Progenitor cell of endocrine pancreas (in vitro differentiated cells): ENCODE data around the gene DMAC2. TPM values are rescaled to one million over a fixed set of nuclear protein-coding genes. Genes with fewer than 3 reads are reported as not detected.

Experiments used
- DNase-seq: peaks from one replicate; pipeline ENCODE4 v3.0.0; 2021; ENCODE audit warnings: low spot score; ENCODE audit not compliant: unreplicated experiment
- H3K27ac Mint-ChIP-seq: 2 replicates; pipeline ENCODE4 v1.8.0; 2021; ENCODE audit warnings: mild to moderate bottlenecking, moderate library complexity, mixed read lengths
- H3K27me3 Mint-ChIP-seq: 2 replicates; pipeline ENCODE4 v1.8.0; 2021; ENCODE audit warnings: mixed read lengths
- H3K36me3 Mint-ChIP-seq: 2 replicates; pipeline ENCODE4 v1.8.0; 2022; ENCODE audit warnings: mixed read lengths; ENCODE audit not compliant: insufficient read depth
- H3K4me1 Mint-ChIP-seq: 2 replicates; pipeline ENCODE4 v1.8.0; 2021; ENCODE audit warnings: low read depth, mixed read lengths
- H3K4me3 Mint-ChIP-seq: 2 replicates; pipeline ENCODE4 v1.8.0; 2021; ENCODE audit warnings: low read depth, mild to moderate bottlenecking, moderate library complexity, mixed read lengths
- H3K9me3 Mint-ChIP-seq: 2 replicates; pipeline ENCODE4 v1.8.0; 2021; ENCODE audit warnings: low read depth, mixed read lengths
- CTCF ChIP-seq: fragments of 200-600 bp; sonication (generic); IDR thresholded peaks from one replicate; pipeline ENCODE4 v1.5.0; 2021; ENCODE audit warnings: antibody characterized with exemption, mild to moderate bottlenecking; ENCODE audit not compliant: unreplicated experiment
- total RNA-seq: library from RNA; stranded (reverse); gene quantifications from 2 replicates; pipeline ENCODE4 v1.2.1, GENCODE V29; 2021

Gene DMAC2
- total RNA-seq, 1 donor from 2014 or later = 54.1 TPM

GRCh38 chr19:41449079-41449864 lies 9.6 kb upstream of the DMAC2 start:
- Mint-ChIP-seq H3K36me3 (no peaks in the 10 kb centered on the region), H3K9me3 (no peaks in the 10 kb centered on the region), H3K4me1 (peaks cover 2% of the 10 kb centered on the region), H3K27me3 (peaks cover 30% of the 10 kb centered on the region), H3K27ac (no peak overlapping the region), H3K4me3 (no peak overlapping the region)
- peak; percentile 78 for DNase-seq
- peak; percentile 99 for TF ChIP-seq CTCF

- peaks cover 2% of the 10 kb centered on the region for H3K4me1 Mint-ChIP-seq
- no peak overlapping the region for H3K4me3 Mint-ChIP-seq
- no peak overlapping the region for H3K27ac Mint-ChIP-seq
- no peak for TF ChIP-seq CTCF
- no peak for DNase-seq
- no peaks in the 10 kb centered on the region for H3K9me3 Mint-ChIP-seq
- peaks cover 43% of the 10 kb centered on the region for H3K27me3 Mint-ChIP-seq
- H3K36me3 Mint-ChIP-seq = no peaks in the 10 kb centered on the region
Observed at GRCh38 chr19:41447732-41448332, 8.1 kb upstream of the DMAC2 start.

GRCh38 chr19:41445575-41445974 lies 5.9 kb upstream of the DMAC2 start:
- H3K9me3 Mint-ChIP-seq = no peaks in the 10 kb centered on the region
- H3K4me1 Mint-ChIP-seq = peaks cover 2% of the 10 kb centered on the region
- H3K27ac Mint-ChIP-seq = no peak overlapping the region
- no peak overlapping the region for H3K4me3 Mint-ChIP-seq
- no peak for TF ChIP-seq CTCF
- H3K27me3 Mint-ChIP-seq = peaks cover 43% of the 10 kb centered on the region
- no peaks in the 10 kb centered on the region for H3K36me3 Mint-ChIP-seq
- no peak for DNase-seq

GRCh38 chr19:41443813-41444455 lies 4.2 kb upstream of the DMAC2 start:
- TF ChIP-seq CTCF = no peak
- H3K4me1 Mint-ChIP-seq = no peaks in the 10 kb centered on the region
- H3K4me3 Mint-ChIP-seq = no peak overlapping the region
- H3K27ac Mint-ChIP-seq = no peak overlapping the region
- H3K27me3 Mint-ChIP-seq = peaks cover 35% of the 10 kb centered on the region
- H3K36me3 Mint-ChIP-seq = no peaks in the 10 kb centered on the region
- H3K9me3 Mint-ChIP-seq = no peaks in the 10 kb centered on the region
- DNase-seq = no peak

GRCh38 chr19:41442473-41443355 lies 3.0 kb upstream of the DMAC2 start, which contains the start of gene ERICH4:
ERICH4 (plus strand) TSS chr19:41443156; CDS start chr19:41443170, 14 bp downstream.
- no peak within 1 kb of the TSS for H3K27ac Mint-ChIP-seq
- peaks cover under 1% of the 10 kb centered on the region for H3K36me3 Mint-ChIP-seq
- peaks cover 29% of the 10 kb centered on the region for H3K27me3 Mint-ChIP-seq
- no peaks in the 10 kb centered on the region for H3K4me1 Mint-ChIP-seq
- DNase-seq = no peak
- H3K4me3 Mint-ChIP-seq = no peak within 1 kb of the TSS
- H3K9me3 Mint-ChIP-seq = no peaks in the 10 kb centered on the region
- TF ChIP-seq CTCF = no peak
